H1 (cell line): Measurements from ENCODE around the gene MAPT. TPM values are rescaled to one million over a fixed set of nuclear protein-coding genes. Genes with fewer than 3 reads are reported as not detected.

ENCODE experiments used
- CTCF ChIA-PET: fragments of 300-600 bp; sonication (Branson Sonifier 250); formaldehyde crosslinking; loops from one replicate; lab custom pipeline; 2021; ENCODE audit not compliant: partially characterized antibody; lab: Charles Lee
- POLR2A ChIA-PET: fragments of 300-600 bp; sonication (Branson Sonifier 250); formaldehyde crosslinking; loops from one replicate; lab custom pipeline; 2021; ENCODE audit warnings: inconsistent platforms; ENCODE audit not compliant: partially characterized antibody; lab: Charles Lee
- DNase-seq, 2 experiments: peaks; one replicate each; pipeline versions ENCODE4 v3.0.0 to v3.0.0-alpha.2; 2010 to 2022; ENCODE audit warnings: low spot score in 2 of 2, low read depth in 1 of 2, mixed read lengths in 1 of 2
- FAIRE-seq: peaks from 2 replicates; lab custom pipeline; 2011; peaks lifted over from hg19 to GRCh38; lab: Jason Lieb, UNC
- H2AFZ ChIP-seq: 2 replicates; pipeline ENCODE4 v1.8.1; 2012; ENCODE audit warnings: low read length, inconsistent platforms
- H2AK5ac ChIP-seq: 2 replicates; pipeline ENCODE4 v1.6.1; 2013; ENCODE audit warnings: low read depth, low read length
- H2BK120ac ChIP-seq: replicated peaks from 2 replicates; pipeline ENCODE3; 2013; ENCODE audit warnings: low read depth, low read length, inconsistent platforms
- H2BK12ac ChIP-seq: 2 replicates; pipeline ENCODE4 v1.6.1; 2013; ENCODE audit warnings: low read depth, low read length
- H2BK15ac ChIP-seq: 2 replicates; pipeline ENCODE4 v1.6.1; 2013; ENCODE audit warnings: low read length
- H2BK20ac ChIP-seq: 2 replicates; pipeline ENCODE4 v1.6.1; 2013; ENCODE audit warnings: low read length
- H2BK5ac ChIP-seq: 2 replicates; pipeline ENCODE4 v1.6.1; 2013; ENCODE audit warnings: low read depth, low read length
- H3K14ac ChIP-seq: 2 replicates; pipeline ENCODE4 v1.6.1; 2013; ENCODE audit warnings: inconsistent platforms; ENCODE audit not compliant: insufficient read length
- H3K18ac ChIP-seq: 2 replicates; pipeline ENCODE4 v1.6.1; 2013; ENCODE audit warnings: low read length; ENCODE audit errors: extremely low read depth
- H3K23ac ChIP-seq: 2 replicates; pipeline ENCODE4 v1.6.1; 2013; ENCODE audit warnings: inconsistent platforms; ENCODE audit not compliant: insufficient read length
- H3K23me2 ChIP-seq: 2 replicates; pipeline ENCODE4 v1.6.1; 2013; ENCODE audit warnings: low read depth, low read length
- H3K27ac ChIP-seq: 2 replicates; pipeline ENCODE4 v1.6.1; 2011; ENCODE audit warnings: low read depth, low read length, inconsistent platforms
- H3K27me3 ChIP-seq, 4 experiments: replicated peaks in 1 of 4; 1 replicate in 1 of 4; 2 replicates in 3 of 4; pipeline versions ENCODE4 v1.6.1 to v1.8.1; 2011 to 2013; ENCODE audit warnings: low read length in 3 of 4, mild to moderate bottlenecking in 3 of 4, inconsistent platforms in 2 of 4, mixed read lengths in 2 of 4, moderate library complexity in 1 of 4; ENCODE audit not compliant: control insufficient read depth in 3 of 4, insufficient read depth in 3 of 4; ENCODE audit errors: extremely low read depth in 1 of 4
- H3K36me3 ChIP-seq, 4 experiments: 2 replicates each; pipeline versions ENCODE4 v1.6.1 to v1.8.1; 2011 to 2013; ENCODE audit warnings: mild to moderate bottlenecking in 4 of 4, low read length in 3 of 4, moderate library complexity in 2 of 4, control low read depth in 1 of 4, inconsistent platforms in 1 of 4; ENCODE audit not compliant: insufficient read depth in 4 of 4, control insufficient read depth in 2 of 4
- H3K4ac ChIP-seq: replicated peaks from 2 replicates; pipeline ENCODE3; 2013; ENCODE audit warnings: low read length, low read depth, mixed read lengths, inconsistent platforms; ENCODE audit not compliant: insufficient read length
- H3K4me1 ChIP-seq, 4 experiments: replicated peaks in 1 of 4; 1 replicate in 1 of 4; 2 replicates in 3 of 4; pipeline versions ENCODE4 v1.6.1 to v1.8.1; 2011 to 2013; ENCODE audit warnings: low read length in 3 of 4, inconsistent platforms in 2 of 4, mixed read lengths in 1 of 4; ENCODE audit not compliant: insufficient read depth in 4 of 4, control insufficient read depth in 3 of 4
- H3K4me2 ChIP-seq, 2 experiments: 2 replicates each; pipeline versions ENCODE4 v1.6.1 to v1.8.1; 2011 to 2013; ENCODE audit warnings: low read depth in 2 of 2, low read length in 2 of 2, control low read depth in 1 of 2, inconsistent platforms in 1 of 2, mild to moderate bottlenecking in 1 of 2; ENCODE audit not compliant: insufficient read depth in 1 of 2
- H3K4me3 ChIP-seq, 4 experiments: fragments of 200-600, 300-600 bp in 1 of 4; sonication (generic), shearing (Covaris generic), sonication (Bioruptor Twin) in 1 of 4; 2 replicates each; pipeline versions ENCODE4 v1.5.1 to v1.8.1; 2011 to 2016; ENCODE audit warnings: low read length in 4 of 4, low read depth in 3 of 4, control low read depth in 2 of 4, inconsistent platforms in 2 of 4, mild to moderate bottlenecking in 2 of 4, mixed read lengths in 1 of 4, moderate library complexity in 1 of 4; ENCODE audit not compliant: insufficient read depth in 2 of 4; ENCODE audit errors: extremely low read depth in 1 of 4
- H3K56ac ChIP-seq: replicated peaks from 2 replicates; pipeline ENCODE3; 2013; ENCODE audit warnings: low read depth, mild to moderate bottlenecking, mixed read lengths, low read length, inconsistent platforms; ENCODE audit not compliant: insufficient read length
- H3K79me1 ChIP-seq: 2 replicates; pipeline ENCODE4 v1.6.1; 2013; ENCODE audit warnings: low read depth, low read length, control low read depth
- H3K79me2 ChIP-seq, 2 experiments: 2 replicates each; pipeline versions ENCODE4 v1.6.1 to v1.8.1; 2012 to 2013; ENCODE audit warnings: low read length in 2 of 2, mild to moderate bottlenecking in 2 of 2, inconsistent platforms in 1 of 2; ENCODE audit not compliant: insufficient read depth in 2 of 2, control insufficient read depth in 1 of 2
- H3K9ac ChIP-seq, 4 experiments: replicated peaks in 1 of 4; 1 replicate in 1 of 4; 2 replicates in 3 of 4; pipeline versions ENCODE4 v1.6.1 to v1.8.1; 2011 to 2013; ENCODE audit warnings: low read depth in 3 of 4, low read length in 3 of 4, control low read depth in 2 of 4, mild to moderate bottlenecking in 2 of 4, moderate library complexity in 2 of 4, inconsistent platforms in 1 of 4; ENCODE audit errors: extremely low read depth in 1 of 4
- H3K9me3 ChIP-seq, 2 experiments: 2 replicates each; pipeline versions ENCODE4 v1.6.1 to v1.8.1; 2012 to 2013; ENCODE audit warnings: mild to moderate bottlenecking in 2 of 2, moderate library complexity in 2 of 2, control low read depth in 1 of 2, inconsistent platforms in 1 of 2, low read depth in 1 of 2, low read length in 1 of 2, mixed read lengths in 1 of 2; ENCODE audit not compliant: insufficient read depth in 2 of 2
- H4K20me1 ChIP-seq, 2 experiments: replicated peaks in 1 of 2; 2 replicates each; pipeline versions ENCODE3 to v1.8.1; 2011 to 2013; ENCODE audit warnings: inconsistent platforms in 2 of 2, low read length in 2 of 2, mild to moderate bottlenecking in 1 of 2; ENCODE audit not compliant: insufficient read depth in 2 of 2, control insufficient read depth in 1 of 2
- H4K5ac ChIP-seq: 2 replicates; pipeline ENCODE4 v1.6.1; 2013; ENCODE audit warnings: low read length, low read depth, mixed read lengths, inconsistent platforms; ENCODE audit not compliant: insufficient read length
- H4K8ac ChIP-seq: 2 replicates; pipeline ENCODE4 v1.8.0; 2013; ENCODE audit warnings: mild to moderate bottlenecking, moderate library complexity, low read length, inconsistent platforms; ENCODE audit not compliant: insufficient read depth; ENCODE audit errors: extremely low read depth
- H4K91ac ChIP-seq: replicated peaks from 2 replicates; pipeline ENCODE3; 2013; ENCODE audit warnings: low read length, mixed read lengths, inconsistent platforms; ENCODE audit not compliant: insufficient read length
- ASH2L ChIP-seq: fragments of 200-600, 300-600 bp; sonication (generic); IDR thresholded peaks from one replicate; pipeline ENCODE4 v1.7.1; 2017; ENCODE audit warnings: low read length
- POLR2A ChIP-seq, 2 experiments: IDR thresholded peaks; 1 replicate in 1 of 2; 2 replicates in 1 of 2; pipeline ENCODE4 v1.6.1; 2011; ENCODE audit warnings: low read depth in 2 of 2, low read length in 2 of 2, mild to moderate bottlenecking in 2 of 2; ENCODE audit errors: control extremely low read depth in 1 of 2
- SIX5 ChIP-seq: IDR thresholded peaks from 2 replicates; pipeline ENCODE4 v1.6.1; 2011; ENCODE audit warnings: mild to moderate bottlenecking, low read depth, low read length
- SP2 ChIP-seq: IDR thresholded peaks from 2 replicates; pipeline ENCODE4 v1.6.1; 2012; ENCODE audit warnings: mild to moderate bottlenecking, low read length, inconsistent platforms
- WGBS, 2 experiments: shearing (Covaris generic) in 1 of 2; methylation state at CpG; one replicate each; pipeline versions ENCODE4 v1.1.6 to v1.1.7; 2013 to 2015; ENCODE audit warnings: low lambda C conversion rate in 2 of 2, mixed read lengths in 2 of 2, inconsistent platforms in 1 of 2, low coverage in 1 of 2, missing lambda C conversion rate in 1 of 2; ENCODE audit not compliant: insufficient replicate concordance in 2 of 2, insufficient coverage in 1 of 2, insufficient read length in 1 of 2; ENCODE audit errors: extremely low coverage in 1 of 2, missing lambda C conversion rate in 1 of 2; 5-methylcytosine and 5-hydroxymethylcytosine counted together
- polyA plus RNA-seq, 7 experiments: library from polyadenylated mRNA; depleted of rRNA in 3 of 7; stranded (reverse) in 5 of 7; unstranded in 2 of 7; fragments of >200 nt in 5 of 7; fragments of 200-250 nt in 2 of 7; gene quantifications; 1 replicate in 5 of 7; 2 replicates in 1 of 7; 4 replicates in 1 of 7; pipeline versions ENCODE4 v1.2.1 to v1.2.3, GENCODE V29; 2011 to 2013; ENCODE audit warnings: missing spikeins in 2 of 7, mixed read lengths in 2 of 7
- total RNA-seq: library from RNA; stranded (reverse); fragmentation: NEBNext Ultra II Directional; extraction: Animal tissue kit (Norgen Biotek cat#: 25700); gene quantifications from 2 replicates; pipeline ENCODE4 v1.2.1, GENCODE V29; 2021

Gene MAPT
- total and polyA plus RNA-seq, 2 of the 8 experiments (the other 6 are each of a cell fraction or from before 2014, with no cell fraction given): 0.54 to 1.7 TPM

GRCh38 chr17:46072998-46073397 is 178.6 kb downstream of the MAPT start:
- H4K91ac ChIP-seq: no peak overlapping the region
- H3K27me3 ChIP-seq: no peaks in the 10 kb centered on the region
- no peaks in the 10 kb centered on the region for H3K9me3 ChIP-seq
- H2BK20ac ChIP-seq: no peak overlapping the region
- H3K9ac ChIP-seq: no peak overlapping the region
- H3K79me1 ChIP-seq: peaks cover 2% of the 10 kb centered on the region; the same call in 1 of the 2 replicates
- DNase-seq (no peak), FAIRE-seq (no peak)
- no peak overlapping the region for H2BK15ac ChIP-seq
- no peak overlapping the region for H4K5ac ChIP-seq
- peaks cover 0 to 12% of the 10 kb centered on the region in 2 experiments for H4K20me1 ChIP-seq
- no peak for TF ChIP-seq ASH2L
- no peak for TF ChIP-seq SIX5
- TF ChIP-seq POLR2A (IDR thresholded peaks at IDR 0.05; ENCODE audit: control extremely low read depth in 1 of 2, low read depth in 2 of 2, low read length in 2 of 2): no peak
- no peak for TF ChIP-seq SP2
- H3K18ac ChIP-seq: no peak overlapping the region
- H2AFZ ChIP-seq: no peak overlapping the region
- CTCF ChIA-PET: interaction anchor here (0.6 to 1.2 kb wide), 2 partner anchors 102 to 140 kb away, joined by 3 to 6 read pairs; no protein-coding TSS in a partner anchor
- H3K4ac ChIP-seq: no peak overlapping the region
- H3K14ac ChIP-seq: no peak overlapping the region
- H3K23ac ChIP-seq: no peak overlapping the region
- H4K8ac ChIP-seq: no peak overlapping the region
- H3K23me2 ChIP-seq: no peaks in the 10 kb centered on the region
- 93% methylated on average over 1 of the region's 1 CpG; no CpG with 5 or more reads in 1 of the 2 experiments for WGBS, 2 experiments
- H2BK120ac ChIP-seq: no peak overlapping the region
- peaks cover 0 to 80% of the 10 kb centered on the region in 2 experiments; a peak in 2 of 4 replicates for H3K79me2 ChIP-seq
- H3K4me2 ChIP-seq: no peak overlapping the region
- H2BK12ac ChIP-seq: no peak overlapping the region
- H2AK5ac ChIP-seq: no peak overlapping the region
- H3K36me3 ChIP-seq: peaks cover 0 to 2% (median under 1%) of the 10 kb centered on the region in 4 experiments; a peak in 3 of 8 replicates
- H2BK5ac ChIP-seq: no peak overlapping the region
- H3K4me3 ChIP-seq: no peak overlapping the region
- H3K56ac ChIP-seq: no peak overlapping the region
- H3K27ac ChIP-seq: no peak overlapping the region
- POLR2A ChIA-PET: no interaction called here
- H3K4me1 ChIP-seq: peaks cover 0 to 9% (median 1%) of the 10 kb centered on the region in 4 experiments; a peak in 1 of 7 replicates
